Measurements from ENCODE around the gene ESR1.
"Not testable (repeated sequence)": the region's sequence is repeated elsewhere in the genome, so short reads cannot be mapped to it uniquely, and the experiment has no call there.

Gene ESR1

DNA sequence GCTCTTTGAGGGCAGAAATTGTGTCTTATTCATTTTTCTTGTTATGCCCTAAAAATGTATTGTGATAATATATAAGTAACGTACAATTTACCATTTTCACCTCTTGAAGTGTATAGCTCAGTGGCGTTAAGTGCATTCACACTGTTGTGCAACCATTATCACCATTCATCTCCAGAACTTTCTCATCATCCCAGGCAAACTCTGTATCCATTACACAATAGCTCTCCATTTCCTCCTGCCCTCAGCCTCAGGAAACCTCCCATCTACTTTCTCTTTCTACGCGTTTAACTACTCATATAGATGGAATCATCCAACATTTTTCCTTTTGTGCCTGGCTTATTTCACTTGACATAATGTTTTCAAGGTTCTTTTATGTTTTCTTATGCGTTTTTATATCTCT, 184.6 kb downstream of the ESR1 start:
- no peak for DNase-seq (ENCODE audit: low read depth)

DNA sequence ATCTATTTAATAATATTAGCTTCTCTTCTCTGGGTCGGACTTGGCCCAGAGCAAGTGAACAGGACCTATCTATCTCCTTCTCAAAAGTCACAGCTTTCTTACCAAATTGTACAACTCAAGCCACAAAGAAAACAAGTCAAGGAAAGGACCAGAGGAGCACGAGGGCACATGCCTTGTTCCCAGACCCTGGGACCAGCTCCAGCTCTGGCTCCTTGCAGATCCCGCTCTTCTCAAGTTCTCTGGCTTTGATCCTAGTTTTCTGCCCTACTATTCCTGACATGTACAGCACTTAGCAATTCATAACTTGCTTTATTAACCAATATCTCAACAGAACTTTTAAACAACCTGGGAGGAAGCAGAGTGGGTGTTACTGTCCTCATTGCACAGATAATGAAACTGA, 185.9 kb downstream of the ESR1 start:
- DNase-seq (ENCODE audit: low read depth) = no peak

DNA sequence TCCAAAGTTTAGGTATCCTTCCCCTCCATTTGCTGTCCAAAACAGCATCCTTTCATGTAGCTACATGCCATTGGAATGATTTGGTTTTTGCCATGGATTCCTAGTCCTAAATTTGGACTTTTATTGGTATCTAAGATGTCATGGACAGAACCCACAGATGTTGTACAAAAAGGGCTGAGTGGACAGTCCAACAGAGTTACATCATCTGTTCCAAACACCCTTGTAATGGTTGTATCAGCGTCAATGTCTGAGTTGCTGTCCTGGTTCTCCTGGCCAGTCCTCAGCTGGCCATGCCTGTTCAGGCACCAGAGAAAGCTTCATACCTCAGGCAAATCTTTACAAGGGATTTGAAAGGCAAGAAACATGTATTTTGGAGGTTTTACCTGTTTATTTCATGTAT, 191.3 kb downstream of the ESR1 start:
- no peak for DNase-seq (ENCODE audit: low read depth)

DNA sequence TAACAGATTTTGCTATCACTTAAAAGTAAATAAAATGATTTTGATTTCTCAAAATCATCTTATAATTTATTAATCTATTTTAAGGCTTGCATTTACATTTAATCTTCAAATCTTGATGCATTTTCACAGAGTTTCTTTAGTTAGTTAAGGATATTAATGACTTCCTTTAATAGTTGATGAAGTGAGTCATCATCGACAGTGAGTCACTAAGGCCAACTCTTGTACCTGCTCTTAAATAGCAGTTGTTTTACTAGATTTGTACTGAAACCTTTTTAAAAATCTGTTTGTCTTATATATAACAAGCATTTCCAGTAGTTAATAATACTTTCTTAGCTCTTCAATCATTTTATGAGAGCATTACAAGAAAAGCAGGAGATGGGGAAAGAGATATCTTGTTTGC, 191.7 kb downstream of the ESR1 start:
- no peak for DNase-seq (ENCODE audit: low read depth)

DNA sequence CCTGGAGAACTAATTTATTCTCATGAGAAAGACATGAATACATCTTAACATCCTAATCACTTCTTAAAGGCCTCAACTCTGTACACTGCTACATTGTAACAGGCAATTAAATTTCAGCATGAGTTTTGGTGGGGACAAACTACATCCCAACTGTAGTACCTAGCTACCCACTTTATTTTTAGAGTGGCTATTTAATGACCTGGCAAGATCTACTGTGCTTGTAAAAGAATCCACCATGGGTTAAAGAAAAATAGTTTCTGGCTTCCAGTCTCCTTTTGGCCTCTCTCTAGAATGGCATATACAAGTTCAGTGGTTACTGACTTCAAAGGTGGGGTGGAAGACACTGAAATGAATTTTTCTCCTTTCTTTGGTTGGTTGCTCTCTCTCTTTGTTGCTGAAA, 193.9 kb downstream of the ESR1 start:
- no peak for DNase-seq (ENCODE audit: low read depth)

DNA sequence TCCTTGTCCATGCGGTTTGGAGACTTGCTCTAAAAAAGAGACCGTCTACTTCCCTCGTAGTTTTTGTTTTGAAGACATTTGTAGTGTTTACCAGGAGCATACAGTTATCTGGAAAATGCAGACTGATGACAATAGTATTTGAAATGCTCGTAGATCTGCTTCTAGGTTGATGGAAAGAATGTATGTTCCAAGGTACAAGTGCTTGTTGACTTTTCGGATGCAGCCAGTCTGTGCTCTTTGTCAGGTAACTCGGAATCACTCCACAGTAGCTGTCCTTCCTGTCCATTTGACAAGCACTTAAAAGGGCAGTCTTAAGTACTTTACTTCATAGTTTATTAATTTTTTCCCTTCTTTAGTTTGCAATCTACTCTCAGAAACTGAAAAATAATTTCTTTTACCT, 194.8 kb downstream of the ESR1 start:
- no peak for DNase-seq (ENCODE audit: low read depth)

DNA sequence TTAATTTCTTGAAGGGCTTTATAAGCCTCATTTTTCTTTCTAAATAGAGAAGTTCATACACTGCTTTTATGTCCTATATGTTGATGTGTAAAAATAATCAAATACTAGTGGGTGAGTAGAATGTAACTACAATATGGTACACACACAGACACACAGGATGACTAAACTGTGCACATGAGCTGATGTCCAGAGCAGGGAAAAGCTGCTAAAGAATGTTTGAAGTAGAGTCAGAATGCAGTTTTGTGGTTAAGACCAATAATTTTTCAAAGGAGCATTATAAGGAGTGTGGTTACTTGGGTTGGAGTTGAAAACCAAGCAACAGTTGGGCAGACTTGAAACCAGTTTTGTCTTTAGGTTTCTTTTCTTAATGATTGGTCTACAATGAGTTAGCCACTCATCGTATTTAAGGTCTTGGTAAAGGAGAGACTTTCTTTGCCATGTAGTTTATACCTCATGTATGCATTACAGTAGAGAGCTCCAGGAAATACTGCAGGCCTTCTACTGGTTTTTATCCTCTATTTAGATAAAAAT, 196.6 kb downstream of the ESR1 start:
- no peak for DNase-seq (ENCODE audit: low read depth)

DNA sequence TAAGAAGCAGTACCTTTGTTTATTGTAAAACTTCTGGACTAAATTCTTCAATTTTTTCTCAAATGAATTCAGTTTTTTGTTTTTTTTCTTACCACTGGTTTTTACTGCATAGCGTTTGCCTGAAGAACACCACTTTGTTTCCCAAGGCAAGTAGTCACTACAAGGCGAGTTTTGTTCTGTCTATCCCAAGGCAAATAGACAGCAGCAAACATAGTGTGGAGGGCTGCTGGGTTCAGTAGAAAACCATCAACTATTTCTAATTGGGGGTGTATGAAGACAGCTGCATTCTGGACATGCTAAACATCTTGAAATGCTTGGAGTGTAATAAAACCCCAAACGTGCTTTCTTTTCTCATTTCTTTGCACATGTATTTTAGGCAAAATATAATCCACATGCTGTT, 197.4 kb downstream of the ESR1 start:
- DNase-seq (ENCODE audit: low read depth) = no peak

DNA sequence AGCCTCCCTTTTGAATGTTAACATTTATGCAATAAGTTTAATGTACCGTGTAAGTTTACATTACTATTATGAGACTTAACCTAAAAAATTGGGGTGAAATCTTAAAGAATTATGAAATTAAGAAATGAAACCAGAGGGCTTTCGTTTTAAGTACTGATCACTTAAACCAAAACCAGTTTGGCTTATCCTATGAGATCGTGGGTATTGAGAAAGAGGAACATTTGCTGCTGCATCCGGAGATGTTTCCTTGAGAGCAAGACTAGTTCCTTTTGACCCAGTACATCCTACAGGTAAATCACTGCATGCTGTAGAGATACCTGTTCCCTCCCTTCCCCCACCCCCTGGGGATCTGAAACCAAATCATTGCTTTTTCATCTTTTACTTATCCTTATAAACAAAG, 201.3 kb downstream of the ESR1 start:
- no peak for DNase-seq (ENCODE audit: low read depth)

DNA sequence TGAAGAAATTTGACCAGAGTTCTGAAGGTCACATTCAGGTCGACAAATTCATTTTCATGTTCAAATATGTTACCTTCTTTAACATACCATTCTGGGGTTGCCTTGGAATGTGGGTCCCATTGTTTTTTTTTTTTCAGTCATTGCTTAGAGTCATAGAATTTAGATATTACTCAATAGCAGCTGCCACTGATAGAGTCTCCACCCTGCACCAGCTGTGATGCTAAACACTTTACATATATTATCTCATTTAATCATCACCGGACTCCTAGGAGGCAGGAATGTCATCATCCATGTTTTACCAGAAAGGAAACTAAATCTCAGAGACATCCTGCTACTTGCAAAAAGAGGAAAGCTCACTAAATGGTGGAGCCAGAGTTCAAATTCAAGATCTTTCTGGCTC, 204.7 kb downstream of the ESR1 start:
- no peak for DNase-seq (ENCODE audit: low read depth)

DNA sequence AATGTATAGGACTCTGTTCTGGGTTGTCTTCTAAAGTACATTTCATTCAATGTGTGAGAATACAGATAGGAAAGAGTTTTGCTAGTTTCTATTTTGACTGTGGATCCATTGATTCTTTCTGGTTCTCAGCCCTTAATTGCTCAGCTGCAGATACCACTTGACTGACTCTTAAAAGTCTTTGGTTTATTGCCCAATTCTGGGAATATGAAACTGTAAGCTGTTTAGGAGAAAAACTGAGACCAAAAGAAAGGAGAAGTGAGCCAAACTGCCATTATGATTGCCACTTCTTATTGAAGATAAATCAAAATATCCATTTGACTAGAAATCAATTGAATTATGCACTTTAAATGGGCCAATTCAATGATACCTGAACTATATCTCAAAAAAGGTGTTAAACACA, 211.4 kb downstream of the ESR1 start:
- no peak for DNase-seq (ENCODE audit: low read depth)

DNA sequence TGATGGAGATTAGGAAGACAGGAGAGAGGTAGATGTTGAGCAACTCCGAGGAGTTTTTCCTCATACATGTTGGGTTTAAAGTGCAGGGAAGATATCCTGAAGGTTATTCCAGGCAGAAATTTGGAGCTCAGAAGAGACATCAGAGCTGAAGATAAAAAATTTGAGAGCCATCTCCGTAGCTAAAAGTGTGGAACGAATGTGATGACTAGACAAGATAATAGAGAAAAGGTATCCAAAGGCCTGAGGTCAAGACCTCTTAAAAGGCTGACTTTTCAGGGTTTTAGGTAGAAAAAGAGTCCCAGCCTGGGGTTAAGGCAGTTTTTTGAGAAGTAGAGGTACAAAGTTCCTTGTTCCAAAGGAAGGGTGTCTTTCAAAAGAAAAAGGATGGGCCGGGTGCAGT, 214.8 kb downstream of the ESR1 start:
- DNase-seq (ENCODE audit: low read depth) = no peak

DNA sequence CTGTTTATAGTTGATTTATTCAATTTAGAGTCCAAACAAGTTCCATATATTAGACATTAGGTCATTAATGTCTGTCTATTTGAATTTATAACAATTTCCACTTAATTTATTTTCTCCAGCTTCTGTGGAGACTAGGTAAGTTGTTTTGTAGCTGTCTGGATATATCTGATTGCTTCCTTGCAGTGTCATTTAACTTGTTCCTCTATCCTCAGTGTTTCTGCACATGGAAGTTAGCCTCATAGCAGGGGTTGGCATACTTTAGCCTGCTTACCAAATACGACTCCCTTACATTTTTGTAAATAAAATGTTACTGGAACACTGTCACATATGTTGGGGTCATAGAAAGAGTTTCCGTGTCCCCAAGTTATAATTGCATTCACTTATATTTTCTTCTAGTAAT, 216.1 kb downstream of the ESR1 start:
- no peak for DNase-seq (ENCODE audit: low read depth)

DNA sequence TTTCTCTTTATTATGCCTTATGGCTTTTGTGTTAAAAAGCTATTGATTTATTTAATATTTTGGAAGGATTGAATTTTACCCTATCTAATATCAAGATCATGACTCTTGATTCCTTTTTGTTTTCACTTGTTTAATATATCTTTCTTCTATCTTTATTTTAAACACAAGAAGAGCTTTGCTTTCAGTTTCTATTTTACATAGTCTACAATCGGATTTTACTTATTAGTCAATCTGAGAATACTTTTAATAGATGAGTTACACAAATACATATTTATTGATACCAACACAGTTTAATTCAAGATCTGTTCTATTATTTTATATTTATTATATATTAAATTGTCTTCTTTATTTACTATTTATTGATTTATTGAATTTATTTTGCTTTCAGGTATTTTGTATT, 218.8 kb downstream of the ESR1 start:
- DNase-seq (ENCODE audit: low read depth) = no peak

DNA sequence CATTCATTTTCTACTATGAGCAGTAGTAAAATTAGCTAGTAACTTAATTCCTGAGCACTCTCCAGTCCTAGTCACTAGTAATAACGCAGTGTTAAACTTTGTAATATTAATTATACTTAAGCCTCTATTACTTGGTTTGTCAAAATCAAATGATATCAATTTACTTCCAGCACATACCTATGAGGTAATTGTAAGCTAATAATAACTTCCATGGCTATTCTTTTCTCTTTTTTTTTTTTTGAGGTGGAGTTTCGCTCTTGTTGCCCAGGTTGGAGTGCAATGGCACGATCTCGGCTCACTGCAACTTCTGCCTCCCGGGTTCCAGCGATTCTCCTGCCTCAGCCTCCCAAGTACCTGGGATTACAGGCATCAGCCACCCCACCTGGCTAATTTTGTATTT, 219.3 kb downstream of the ESR1 start:
- DNase-seq (ENCODE audit: low read depth) = not testable (repeated sequence)

DNA sequence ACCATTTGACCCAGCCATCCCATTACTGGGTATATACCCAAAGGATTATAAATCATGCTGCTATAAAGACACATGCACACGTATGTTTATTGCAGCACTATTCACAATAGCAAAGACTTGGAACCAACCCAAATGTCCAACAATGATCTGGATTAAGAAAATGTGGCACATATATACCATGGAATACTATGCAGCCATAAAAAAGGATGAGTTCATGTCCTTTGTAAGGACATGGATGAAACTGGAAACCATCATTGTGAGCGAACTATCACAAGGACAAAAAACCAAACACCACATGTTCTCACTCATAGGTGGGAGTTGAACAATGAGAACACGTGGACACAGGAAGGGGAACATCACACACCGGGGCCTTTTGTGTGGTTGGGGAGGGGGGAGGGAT, 226.3 kb downstream of the ESR1 start:
- DNase-seq (ENCODE audit: low read depth) = not testable (repeated sequence)

DNA sequence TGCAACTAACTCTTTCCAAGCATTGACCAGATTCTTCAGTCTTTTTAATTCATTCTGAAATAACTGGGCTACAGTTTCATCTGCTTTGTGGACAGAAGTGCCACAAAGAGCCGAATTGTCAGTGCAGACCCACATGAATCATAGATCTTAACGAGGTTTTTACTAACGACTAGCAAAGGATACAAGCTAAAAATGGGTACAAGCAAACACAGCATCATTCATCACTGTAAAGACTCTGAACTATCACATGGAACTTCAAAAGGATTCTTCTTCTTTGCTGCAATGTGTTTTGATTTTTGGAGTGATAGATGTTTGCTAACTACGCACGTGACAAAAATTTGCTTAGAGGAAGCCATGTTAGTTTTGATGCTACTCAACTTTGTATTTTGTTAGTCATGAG, 227.1 kb downstream of the ESR1 start:
- no peak for DNase-seq (ENCODE audit: low read depth)

DNA sequence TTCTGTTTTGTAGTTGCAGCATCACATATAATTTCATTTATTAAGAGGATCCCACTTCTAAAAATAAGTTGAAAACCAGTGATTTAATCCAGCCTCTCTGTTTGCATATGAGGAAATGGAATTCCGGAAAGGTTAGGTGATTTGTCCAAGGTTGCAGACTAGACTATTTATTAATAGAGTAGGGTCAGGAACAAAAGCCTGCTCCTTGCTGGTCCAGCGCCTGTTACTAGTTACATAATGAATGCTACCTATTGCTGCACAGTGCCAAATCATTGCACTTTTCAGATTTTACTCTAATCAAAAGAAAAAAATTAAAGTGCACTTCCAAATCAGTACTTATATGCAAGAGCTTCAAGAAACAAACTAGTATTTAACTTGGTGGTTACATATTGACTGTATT, 238.6 kb downstream of the ESR1 start:
- DNase-seq (ENCODE audit: low read depth) = no peak

DNA sequence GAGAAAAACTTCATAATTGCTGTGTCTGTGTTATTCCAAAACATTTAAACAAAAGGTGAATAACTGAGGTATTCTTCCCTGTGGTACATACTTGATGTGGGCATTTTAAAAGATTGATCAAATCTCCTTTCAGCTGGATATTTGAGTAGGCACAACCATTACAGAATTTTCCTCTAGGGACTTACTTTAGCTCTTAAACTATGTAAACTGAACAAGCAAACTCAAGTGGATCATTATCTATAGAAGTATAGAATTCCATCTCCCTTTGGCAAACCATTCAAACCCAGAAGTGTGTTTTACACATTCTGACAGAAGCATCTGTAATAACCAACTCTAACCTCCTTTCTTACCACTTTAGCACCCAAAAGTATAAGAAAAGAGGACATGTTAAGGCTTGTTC, 241.4 kb downstream of the ESR1 start:
- DNase-seq (ENCODE audit: low read depth) = no peak

DNA sequence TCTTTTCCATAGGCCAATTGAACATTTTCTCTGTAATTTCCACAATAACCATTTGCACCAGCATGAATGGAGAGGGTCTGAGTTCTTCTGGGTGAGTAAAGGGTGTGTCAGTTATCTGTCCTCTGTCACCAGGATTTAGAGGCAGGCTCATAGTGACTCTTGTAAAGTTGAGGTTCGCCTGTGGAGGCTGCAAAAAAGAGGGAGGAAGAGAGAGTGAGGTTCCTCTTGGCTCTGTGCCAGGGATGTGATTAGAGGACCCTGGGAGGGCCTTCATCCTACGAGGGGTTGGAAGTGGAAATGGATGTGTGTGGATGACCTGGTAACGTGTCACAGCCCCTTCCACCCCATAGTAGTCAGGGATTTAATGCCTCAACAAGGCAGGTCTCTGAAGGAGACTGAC, 242.0 kb downstream of the ESR1 start:
- DNase-seq (ENCODE audit: low read depth) = no peak

DNA sequence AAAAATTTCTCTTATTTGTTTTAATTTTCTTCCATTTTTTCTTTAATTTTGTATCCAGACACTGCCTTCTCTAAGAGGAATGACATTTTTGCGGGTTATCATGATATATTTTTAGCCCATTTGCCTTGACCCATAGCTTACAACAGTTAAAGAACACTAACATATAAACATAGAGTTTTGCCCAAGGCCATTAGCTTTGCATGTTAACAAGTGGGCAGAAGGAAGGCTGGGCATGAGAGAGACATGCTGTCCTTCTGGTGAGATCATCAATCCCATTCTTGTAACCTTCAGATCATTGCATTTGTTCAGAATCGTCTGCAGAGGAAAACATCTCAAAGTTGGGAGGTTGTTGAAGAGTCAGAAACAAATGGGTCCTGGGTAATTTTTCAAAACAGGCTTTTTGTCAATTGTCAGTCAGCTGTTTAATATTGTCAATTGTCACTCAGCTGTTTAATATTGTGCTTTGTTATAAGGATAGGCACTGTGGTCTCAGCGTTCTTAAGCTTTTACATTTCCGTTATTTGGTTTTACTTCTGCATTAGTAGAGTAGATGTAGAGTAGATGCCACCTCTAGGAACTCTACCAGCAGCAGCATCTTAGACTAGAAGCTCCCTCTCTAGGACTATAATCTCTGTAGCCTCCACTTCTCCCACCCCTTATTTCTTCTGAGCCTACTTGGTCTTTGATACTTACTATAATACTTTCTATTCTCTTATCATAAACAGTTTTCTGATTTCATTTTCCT, 243.1 kb downstream of the ESR1 start:
- DNase-seq (ENCODE audit: low read depth) = no peak

DNA sequence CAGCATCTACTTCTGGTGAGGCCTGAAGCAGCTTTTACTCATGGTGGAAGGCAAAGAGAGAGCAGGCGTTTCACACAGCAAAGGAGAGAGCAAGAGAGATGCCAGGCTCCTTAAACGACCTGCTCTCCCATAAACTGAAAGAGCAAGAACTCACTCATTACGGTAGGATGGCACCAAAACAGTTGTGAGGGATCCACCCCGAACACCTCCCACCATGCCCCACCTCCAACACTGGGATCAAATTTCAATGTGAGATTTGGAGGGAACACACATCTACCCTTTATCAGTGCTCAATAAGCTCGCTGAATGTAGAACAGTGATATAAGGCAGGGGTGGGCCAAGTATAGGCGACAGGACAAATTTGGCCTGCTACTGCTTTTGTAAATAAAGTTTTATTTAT, 244.6 kb downstream of the ESR1 start:
- no peak for DNase-seq (ENCODE audit: low read depth)

DNA sequence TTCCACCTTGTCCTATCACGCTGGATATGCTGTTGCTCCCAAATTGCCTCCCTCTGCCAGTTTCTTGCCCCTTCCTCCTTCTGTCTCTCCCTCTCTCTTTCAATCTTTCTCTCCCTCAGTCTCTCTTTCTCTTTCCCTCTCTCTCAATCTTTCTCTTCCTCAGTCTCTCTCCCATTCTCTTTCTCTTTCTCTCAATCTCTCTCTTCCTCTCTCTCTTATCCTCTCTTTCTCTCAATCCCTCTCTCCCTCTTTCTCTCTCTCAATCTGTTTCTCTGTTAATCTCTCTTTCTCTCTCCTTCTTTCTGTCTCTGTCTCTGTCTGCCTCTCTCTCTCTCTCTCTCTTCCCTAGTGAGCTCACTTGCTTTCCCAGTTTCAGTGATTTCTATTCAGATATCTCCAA, 245.8 kb downstream of the ESR1 start:
- DNase-seq (ENCODE audit: low read depth) = no peak

DNA sequence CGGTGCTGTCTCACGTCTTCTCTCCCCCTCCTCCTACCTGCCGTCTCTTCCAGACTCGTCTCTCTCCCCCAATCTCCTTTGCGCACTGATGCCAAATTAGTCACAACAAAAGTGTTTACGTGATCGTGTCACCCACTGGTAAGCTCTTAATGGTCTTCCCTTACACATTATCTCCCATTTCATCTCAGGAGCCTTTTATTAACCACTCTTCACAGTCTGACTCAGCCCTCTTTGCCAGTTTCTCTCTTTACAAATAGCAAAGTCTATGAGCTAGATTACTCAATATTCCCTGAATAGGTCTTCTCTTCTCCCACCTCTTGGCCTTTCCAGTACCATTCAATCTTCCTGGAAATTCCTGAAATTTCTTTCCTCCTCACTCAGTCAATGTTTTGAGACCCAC, 247.0 kb downstream of the ESR1 start:
- no peak for DNase-seq (ENCODE audit: low read depth)

DNA sequence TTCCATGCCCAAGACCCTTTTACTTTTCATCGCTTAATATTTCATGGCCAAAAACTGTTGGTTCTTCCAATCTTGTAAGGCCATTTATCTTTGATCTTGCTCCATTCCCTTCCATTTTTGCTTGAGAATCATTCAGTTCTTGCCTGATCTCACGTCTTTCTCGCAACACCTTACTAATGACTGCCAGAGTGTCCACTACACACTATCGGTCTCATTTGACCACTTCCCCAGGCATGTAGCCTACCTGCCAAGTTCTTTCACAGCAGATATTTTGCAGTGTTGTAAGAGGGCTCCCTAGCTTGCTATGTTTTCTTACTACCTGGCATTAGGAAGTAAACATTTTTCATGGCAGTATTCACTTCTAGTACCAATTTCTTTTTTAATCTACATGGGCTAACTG, 248.0 kb downstream of the ESR1 start:
- DNase-seq (ENCODE audit: low read depth) = no peak

All from stimulated activated CD8-positive, alpha-beta memory T cell treated with anti-CD3 and anti-CD28 coated beads, Interleukin-15, amount 100 ng/mL, for 24 hours (primary cell).